Vagina (tissue), 2 donors: ENCODE measurements around the gene HOMEZ. TPM values are rescaled to one million over a fixed set of nuclear protein-coding genes. Genes with fewer than 3 reads are reported as not detected.

Source experiments
- DNase-seq, 2 donors: peaks; one replicate each; pipeline ENCODE4 v3.0.0-alpha.2; 2017; ENCODE audit errors: extremely low spot score in 2 of 2
- H3K27ac ChIP-seq: fragments of 200-600 bp; sonication (generic); one replicate; pipeline ENCODE4 v1.5.1; 2019
- H3K27me3 ChIP-seq: fragments of 200-600 bp; sonication (generic); one replicate; pipeline ENCODE4 v1.5.1; 2019
- H3K36me3 ChIP-seq, 2 donors: fragments of 200-600 bp; sonication (generic); one replicate each; pipeline ENCODE4 v1.5.1; 2017 to 2019
- H3K4me1 ChIP-seq: fragments of 200-600 bp; sonication (generic); one replicate; pipeline ENCODE4 v1.5.1; 2019
- H3K4me3 ChIP-seq, 2 donors: fragments of 200-600 bp; sonication (generic); 1 replicate in 1 of 2; 2 replicates in 1 of 2; pipeline ENCODE4 v1.5.1; 2016 to 2019
- H3K9me3 ChIP-seq: fragments of 200-600 bp; sonication (generic); one replicate; pipeline ENCODE4 v1.5.1; 2019
- POLR2A ChIP-seq, 2 donors: fragments of 450-650 bp; IDR thresholded peaks; one replicate each; pipeline ENCODE4 v1.6.1; 2017; ENCODE audit warnings: antibody characterized with exemption in 2 of 2, mild to moderate bottlenecking in 2 of 2, moderate library complexity in 2 of 2
- POLR2AphosphoS5 ChIP-seq, 2 donors: sonication (generic); formaldehyde crosslinking; IDR thresholded peaks; one replicate each; pipeline ENCODE4 v1.9.0; 2017; ENCODE audit warnings: antibody characterized with exemption in 2 of 2, mild to moderate bottlenecking in 2 of 2, low read depth in 1 of 2; ENCODE audit not compliant: insufficient read depth in 1 of 2
- intact Hi-C: fragments of 100-400 bp; cut with DNase I; formaldehyde crosslinking; loops from one replicate; pipeline ENCODE4 v1.15.1; 2023
- total RNA-seq: library from RNA; depleted of rRNA; stranded (reverse); fragments of >200 nt; gene quantifications from one replicate; pipeline ENCODE4 v1.2.3, GENCODE V29; 2016
- TF ChIP-seq, protein P1 (sequence below), 3 experiments: fragments of 450-650 bp in 2 of 3; fragments of 200-600 bp in 1 of 3; sonication (generic) in 1 of 3; IDR thresholded peaks; one replicate each; pipeline ENCODE4 v1.5.1; 2017 to 2019; ENCODE audit warnings: antibody characterized with exemption in 3 of 3, mild to moderate bottlenecking in 2 of 3, moderate library complexity in 2 of 3

Gene HOMEZ
- total RNA-seq, 1 donor from 2014 or later, result 13.5 TPM

DNA sequence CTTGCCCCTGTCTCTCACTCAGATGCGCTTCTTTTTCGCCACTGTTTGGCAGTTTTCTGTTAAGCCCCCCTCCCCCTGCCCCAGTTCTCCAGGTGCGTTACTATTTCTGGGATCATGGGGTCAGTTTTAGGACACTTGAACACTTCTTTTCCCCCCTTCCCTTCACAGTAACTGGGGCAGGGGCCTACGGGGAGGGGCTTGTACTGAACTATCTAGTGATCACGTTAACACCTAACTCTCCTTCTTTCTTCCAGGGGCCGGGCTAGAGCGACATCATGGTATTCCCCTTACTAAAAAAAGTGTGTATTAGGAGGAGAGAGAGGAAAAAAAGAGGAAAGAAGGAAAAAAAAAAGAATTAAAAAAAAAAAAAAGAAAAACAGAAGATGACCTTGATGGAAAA is 39.1 kb upstream of the HOMEZ start:
- H3K36me3 ChIP-seq, result peaks cover 0 to 29% of the 10 kb centered on the region in 2 donors
- peaks cover 23% of the 10 kb centered on the region for H3K4me1 ChIP-seq
- no peak overlapping the region for H3K27ac ChIP-seq
- intact Hi-C loops, result loop anchor here (5.0 to 10.0 kb wide), 3 partner anchors 60 to 237 kb away; partner anchors contain the start of gene NGDN
- no peaks in the 10 kb centered on the region for H3K9me3 ChIP-seq
- H3K27me3 ChIP-seq, result no peaks in the 10 kb centered on the region
- H3K4me3 ChIP-seq, result no peak overlapping the region
- no peak for DNase-seq
- TF ChIP-seq POLR2A (IDR thresholded peaks at IDR 0.05) (no peak), POLR2AphosphoS5 (IDR thresholded peaks at IDR 0.05; ENCODE audit: insufficient read depth in 1 of 2, low read depth in 1 of 2) (no peak)
- TF ChIP-seq, protein P1, sequence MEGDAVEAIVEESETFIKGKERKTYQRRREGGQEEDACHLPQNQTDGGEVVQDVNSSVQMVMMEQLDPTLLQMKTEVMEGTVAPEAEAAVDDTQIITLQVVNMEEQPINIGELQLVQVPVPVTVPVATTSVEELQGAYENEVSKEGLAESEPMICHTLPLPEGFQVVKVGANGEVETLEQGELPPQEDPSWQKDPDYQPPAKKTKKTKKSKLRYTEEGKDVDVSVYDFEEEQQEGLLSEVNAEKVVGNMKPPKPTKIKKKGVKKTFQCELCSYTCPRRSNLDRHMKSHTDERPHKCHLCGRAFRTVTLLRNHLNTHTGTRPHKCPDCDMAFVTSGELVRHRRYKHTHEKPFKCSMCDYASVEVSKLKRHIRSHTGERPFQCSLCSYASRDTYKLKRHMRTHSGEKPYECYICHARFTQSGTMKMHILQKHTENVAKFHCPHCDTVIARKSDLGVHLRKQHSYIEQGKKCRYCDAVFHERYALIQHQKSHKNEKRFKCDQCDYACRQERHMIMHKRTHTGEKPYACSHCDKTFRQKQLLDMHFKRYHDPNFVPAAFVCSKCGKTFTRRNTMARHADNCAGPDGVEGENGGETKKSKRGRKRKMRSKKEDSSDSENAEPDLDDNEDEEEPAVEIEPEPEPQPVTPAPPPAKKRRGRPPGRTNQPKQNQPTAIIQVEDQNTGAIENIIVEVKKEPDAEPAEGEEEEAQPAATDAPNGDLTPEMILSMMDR (IDR thresholded peaks at IDR 0.05), result no peak

DNA sequence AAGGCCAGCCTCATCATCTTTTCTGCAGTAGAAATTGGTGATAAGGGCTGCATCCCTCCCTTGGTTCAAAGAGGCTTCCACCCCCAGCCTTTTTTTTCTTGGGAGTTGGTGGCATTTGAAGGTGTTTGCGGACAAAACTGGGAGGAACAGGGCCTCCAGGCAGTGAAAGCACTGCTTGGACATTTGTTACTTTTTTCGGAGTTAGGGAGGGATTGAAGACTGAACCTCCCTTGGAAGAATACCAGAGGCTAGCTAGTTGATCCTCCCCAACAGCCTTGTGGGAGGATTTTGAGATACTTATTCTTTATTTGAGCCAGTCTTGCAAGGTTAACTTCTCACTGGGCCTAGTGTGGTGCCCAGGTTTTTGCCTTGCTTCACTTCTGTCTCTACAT is 38.5 kb upstream of the HOMEZ start:
- TF ChIP-seq POLR2A (IDR thresholded peaks at IDR 0.05), result no peak
- no peak for TF ChIP-seq POLR2AphosphoS5 (IDR thresholded peaks at IDR 0.05; ENCODE audit: insufficient read depth in 1 of 2, low read depth in 1 of 2)
- TF ChIP-seq, protein P1 (IDR thresholded peaks at IDR 0.05), result no peak
- no peak overlapping the region for H3K4me3 ChIP-seq
- H3K27ac ChIP-seq, result no peak overlapping the region
- intact Hi-C loops, result loop anchor here (5.0 to 10.0 kb wide), 3 partner anchors 60 to 238 kb away; partner anchors contain the start of gene NGDN
- no peak for DNase-seq
- peaks cover 26% of the 10 kb centered on the region for H3K4me1 ChIP-seq
- H3K9me3 ChIP-seq, result no peaks in the 10 kb centered on the region
- peaks cover 0 to 29% of the 10 kb centered on the region in 2 donors for H3K36me3 ChIP-seq
- H3K27me3 ChIP-seq, result no peaks in the 10 kb centered on the region

GRCh38 chr14:23323838-23324454 is 38.0 kb upstream of the HOMEZ start:
- TF ChIP-seq POLR2A (IDR thresholded peaks at IDR 0.05), result no peak
- TF ChIP-seq POLR2AphosphoS5 (IDR thresholded peaks at IDR 0.05; ENCODE audit: insufficient read depth in 1 of 2, low read depth in 1 of 2), result no peak
- TF ChIP-seq, protein P1 (IDR thresholded peaks at IDR 0.05), result no peak
- no peak overlapping the region for H3K27ac ChIP-seq
- no peaks in the 10 kb centered on the region for H3K9me3 ChIP-seq
- no peaks in the 10 kb centered on the region for H3K27me3 ChIP-seq
- no peak overlapping the region for H3K4me3 ChIP-seq
- H3K4me1 ChIP-seq, result peaks cover 26% of the 10 kb centered on the region
- intact Hi-C loops, result loop anchor here (5.0 to 10.0 kb wide), 3 partner anchors 59 to 238 kb away; partner anchors contain the start of gene NGDN
- peaks cover 0 to 29% of the 10 kb centered on the region in 2 donors for H3K36me3 ChIP-seq
- DNase-seq, result no peak

GRCh38 chr14:23322568-23323517 is 36.9 kb upstream of the HOMEZ start:
- H3K27me3 ChIP-seq, result no peaks in the 10 kb centered on the region
- TF ChIP-seq, protein P1 (IDR thresholded peaks at IDR 0.05), result no peak
- no peak for TF ChIP-seq POLR2AphosphoS5 (IDR thresholded peaks at IDR 0.05; ENCODE audit: insufficient read depth in 1 of 2, low read depth in 1 of 2)
- no peak for TF ChIP-seq POLR2A (IDR thresholded peaks at IDR 0.05)
- H3K36me3 ChIP-seq, result peaks cover 0 to 29% of the 10 kb centered on the region in 2 donors
- DNase-seq, result no peak
- H3K27ac ChIP-seq, result peak overlapping the region; percentile 97
- intact Hi-C loops, result loop anchor here (5.0 to 10.0 kb wide), 3 partner anchors 58 to 239 kb away; partner anchors contain the start of gene NGDN
- H3K4me1 ChIP-seq, result peaks cover 26% of the 10 kb centered on the region
- no peaks in the 10 kb centered on the region for H3K9me3 ChIP-seq
- H3K4me3 ChIP-seq, result peak overlapping the region; percentile 82 to 99
